ENCODE data around the gene CD2BP2. TPM values are rescaled to one million over a fixed set of nuclear protein-coding genes. Genes with fewer than 3 reads are reported as not detected.

CD2BP2 gene
- total and polyA plus RNA-seq, 4 donors = 10.0 to 15.4 (median 11.7) TPM

GRCh38 chr16:30379158-30379783, 24.2 kb upstream of the CD2BP2 start (continued):
- TF ChIP-seq REST (IDR thresholded peaks at IDR 0.05) = no peak

GRCh38 chr16:30378236-30379157, 23.4 kb upstream of the CD2BP2 start:
- H3K36me3 ChIP-seq (ENCODE audit: control insufficient read depth in 4 of 4, insufficient read depth in 3 of 4, low read depth in 1 of 4, low read length in 3 of 4) = no peaks in the 10 kb centered on the region
- no peak for TF ChIP-seq TAF1 (conservative IDR thresholded peaks at IDR 0.05)
- TF ChIP-seq GABPA (IDR thresholded peaks at IDR 0.05 in 1 of 2, conservative IDR thresholded peaks at IDR 0.05 in 1 of 2) = peak in 1 of 2 donors; percentile 46
- TF ChIP-seq REST (IDR thresholded peaks at IDR 0.05) = peak; percentile 69
- TF ChIP-seq RXRA (IDR thresholded peaks at IDR 0.05) = peak in 1 of 2 donors; percentile 3
- TF ChIP-seq, protein P1, sequence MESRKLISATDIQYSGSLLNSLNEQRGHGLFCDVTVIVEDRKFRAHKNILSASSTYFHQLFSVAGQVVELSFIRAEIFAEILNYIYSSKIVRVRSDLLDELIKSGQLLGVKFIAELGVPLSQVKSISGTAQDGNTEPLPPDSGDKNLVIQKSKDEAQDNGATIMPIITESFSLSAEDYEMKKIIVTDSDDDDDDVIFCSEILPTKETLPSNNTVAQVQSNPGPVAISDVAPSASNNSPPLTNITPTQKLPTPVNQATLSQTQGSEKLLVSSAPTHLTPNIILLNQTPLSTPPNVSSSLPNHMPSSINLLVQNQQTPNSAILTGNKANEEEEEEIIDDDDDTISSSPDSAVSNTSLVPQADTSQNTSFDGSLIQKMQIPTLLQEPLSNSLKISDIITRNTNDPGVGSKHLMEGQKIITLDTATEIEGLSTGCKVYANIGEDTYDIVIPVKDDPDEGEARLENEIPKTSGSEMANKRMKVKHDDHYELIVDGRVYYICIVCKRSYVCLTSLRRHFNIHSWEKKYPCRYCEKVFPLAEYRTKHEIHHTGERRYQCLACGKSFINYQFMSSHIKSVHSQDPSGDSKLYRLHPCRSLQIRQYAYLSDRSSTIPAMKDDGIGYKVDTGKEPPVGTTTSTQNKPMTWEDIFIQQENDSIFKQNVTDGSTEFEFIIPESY (IDR thresholded peaks at IDR 0.05) = no peak
- peak in 1 of 2 donors; percentile 22 for TF ChIP-seq RAD21 (IDR thresholded peaks at IDR 0.05)
- no peak for TF ChIP-seq HNF4G (IDR thresholded peaks at IDR 0.05)
- TF ChIP-seq SP1 (IDR thresholded peaks at IDR 0.05) = peak; percentile 80
- no peak for TF ChIP-seq HNF4A (conservative IDR thresholded peaks at IDR 0.05)
- TF ChIP-seq EGR1 (IDR thresholded peaks at IDR 0.05; ENCODE audit: low read depth in 2 of 2) = peak in 1 of 2 donors; percentile 24
- no peak for TF ChIP-seq FOXA1 (IDR thresholded peaks at IDR 0.05)
- peak; percentile 20 for TF ChIP-seq YY1 (IDR thresholded peaks at IDR 0.05)
- WGBS = under 1% methylated on average over 67 of the region's 67 CpGs
- H3K27me3 ChIP-seq (ENCODE audit: control insufficient read depth in 4 of 4, insufficient read depth in 4 of 4, low read length in 3 of 4) = no peaks in the 10 kb centered on the region
- H3K9me3 ChIP-seq (ENCODE audit: control insufficient read depth in 4 of 4, low read length in 3 of 4) = no peaks in the 10 kb centered on the region
- peak overlapping the region; percentile 97 to 99 for H3K27ac ChIP-seq (ENCODE audit: low read depth in 1 of 2, low read length in 2 of 2)
- peak overlapping the region; percentile 51 to 85 (median 62) for H3K4me3 ChIP-seq (ENCODE audit: low read depth in 1 of 3, low read length in 3 of 3)
- peak; percentile 100 for DNase-seq (ENCODE audit: low spot score)
- H3K9ac ChIP-seq (ENCODE audit: low read depth in 1 of 2, low read length in 2 of 2) = peak overlapping the region; percentile 29 to 65
- H3K4me1 ChIP-seq (ENCODE audit: control insufficient read depth in 4 of 4, insufficient read depth in 4 of 4, low read length in 3 of 4) = peaks cover 5 to 15% (median 9%) of the 10 kb centered on the region in 4 donors

Measured in liver (tissue), 9 donors.